Suppressor macrophage (primary cell): Measurements from ENCODE around the gene EBI3.
"Not testable (repeated sequence)": the region's sequence is repeated elsewhere in the genome, so short reads cannot be mapped to it uniquely, and the experiment has no call there.

Source experiments
- DNase-seq, 4 experiments: peaks; one replicate each; pipeline ENCODE4 v3.0.0-alpha.2; 2020 to 2022

Gene EBI3

GRCh38 chr19:4279267-4279529 is 49.9 kb downstream of the EBI3 start:
- no peak for DNase-seq

GRCh38 chr19:4279530-4280422 is 50.5 kb downstream of the EBI3 start:
- DNase-seq: no peak

GRCh38 chr19:4284176-4284958 is 55.0 kb downstream of the EBI3 start:
- no peak for DNase-seq

- no peak for DNase-seq
Observed at GRCh38 chr19:4284974-4285373, 55.7 kb downstream of the EBI3 start.

- not testable (repeated sequence) for DNase-seq
Observed at GRCh38 chr19:4286141-4286540, 56.8 kb downstream of the EBI3 start.
